GM15510 (cell line): ENCODE measurements around the gene ETFB.
A peak's percentile ranks its signal among the peaks of the same experiment; 100 is the strongest.

Source experiments
- POLR2A ChIP-seq: IDR thresholded peaks from 3 replicates; pipeline ENCODE4 v1.6.1; 2011; ENCODE audit warnings: borderline replicate concordance; ENCODE audit not compliant: insufficient read length; ENCODE audit errors: extremely low read depth

ETFB gene

DNA sequence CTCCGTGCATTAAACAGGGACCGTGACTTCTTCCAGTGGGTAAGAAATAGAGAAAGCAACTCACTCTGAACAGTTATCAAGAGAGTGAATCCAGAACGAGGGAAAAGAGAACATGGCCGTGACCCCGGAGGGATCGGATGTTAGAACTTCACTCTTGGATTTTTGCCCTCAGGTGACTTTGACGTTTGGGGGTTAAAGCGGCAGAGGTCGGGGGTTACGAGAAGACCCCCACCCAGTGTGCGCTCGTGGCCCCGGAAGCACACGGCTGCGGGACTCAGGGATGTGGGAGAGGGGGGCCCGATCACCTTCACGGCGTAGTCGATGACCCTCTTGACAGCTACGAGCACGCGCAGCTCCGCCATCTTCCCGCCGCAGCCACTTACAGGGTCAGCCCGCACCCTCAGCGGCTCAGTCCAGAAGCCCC lies at the start of gene ETFB:
Gene ETFB, minus strand, starts transcription at position 424 of the 424 bp plus-strand sequence. Its CDS starts 62 bp downstream, at position 362.
- peak; percentile 62 for TF ChIP-seq POLR2A

DNA sequence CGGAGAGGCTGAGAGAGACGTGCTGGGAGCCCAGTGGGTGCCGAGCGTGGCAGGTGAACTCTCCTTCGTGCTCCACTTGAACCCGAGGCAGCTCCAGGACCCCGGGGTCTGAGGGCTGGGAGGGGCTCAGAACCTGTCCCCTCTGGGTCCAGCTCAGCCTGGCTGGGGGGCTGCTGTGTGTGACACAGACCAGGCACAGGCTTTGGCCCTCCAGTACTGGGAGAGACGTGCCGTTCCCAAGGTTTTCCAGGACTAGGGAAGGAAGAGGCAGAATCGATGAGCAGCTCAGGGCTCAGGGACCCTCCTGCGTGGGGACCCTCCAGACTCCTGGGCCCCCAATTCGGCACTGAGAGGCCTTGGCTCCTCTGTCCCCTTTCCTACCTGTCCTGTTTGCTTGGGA lies 49.0 kb upstream of the ETFB start:
- TF ChIP-seq POLR2A, result no peak

DNA sequence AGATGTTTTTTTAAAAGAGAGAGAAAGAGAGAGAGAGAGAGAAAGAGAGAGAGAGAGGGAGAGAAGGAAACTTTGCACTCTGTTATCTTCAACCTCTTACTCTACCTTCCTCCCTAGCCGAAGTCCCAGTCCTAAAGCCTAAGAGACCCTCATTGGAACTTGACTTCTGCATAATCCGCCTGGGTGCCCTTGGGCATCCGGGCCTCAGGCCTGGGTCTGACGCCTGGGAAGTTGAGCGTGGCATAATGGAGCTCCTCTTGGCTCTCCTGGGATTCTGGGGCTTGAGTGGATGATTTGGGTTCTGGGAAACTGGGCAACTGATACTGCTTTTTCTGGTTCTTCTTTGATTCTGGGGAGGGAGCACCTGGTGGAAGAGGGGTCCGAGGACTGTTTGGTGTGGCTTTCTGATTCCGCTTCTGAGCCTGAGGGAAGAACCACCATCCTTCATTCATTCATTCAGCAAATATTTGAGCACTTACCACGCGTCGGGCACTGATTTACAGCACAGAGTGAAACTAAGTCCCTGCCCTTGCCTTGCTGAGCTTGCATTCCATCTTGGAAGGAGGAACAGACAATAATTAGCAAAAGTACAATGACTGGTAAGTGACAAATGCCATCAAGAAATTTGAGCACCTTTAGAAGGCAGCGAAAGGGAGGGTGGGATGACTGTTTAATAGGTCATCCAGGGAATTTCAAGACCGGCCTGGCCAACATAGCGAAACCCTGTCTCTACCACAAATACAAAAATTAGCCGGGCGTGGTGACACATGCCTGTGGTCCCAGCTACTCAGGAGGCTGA lies 45.0 kb upstream of the ETFB start:
- TF ChIP-seq POLR2A, result no peak

DNA sequence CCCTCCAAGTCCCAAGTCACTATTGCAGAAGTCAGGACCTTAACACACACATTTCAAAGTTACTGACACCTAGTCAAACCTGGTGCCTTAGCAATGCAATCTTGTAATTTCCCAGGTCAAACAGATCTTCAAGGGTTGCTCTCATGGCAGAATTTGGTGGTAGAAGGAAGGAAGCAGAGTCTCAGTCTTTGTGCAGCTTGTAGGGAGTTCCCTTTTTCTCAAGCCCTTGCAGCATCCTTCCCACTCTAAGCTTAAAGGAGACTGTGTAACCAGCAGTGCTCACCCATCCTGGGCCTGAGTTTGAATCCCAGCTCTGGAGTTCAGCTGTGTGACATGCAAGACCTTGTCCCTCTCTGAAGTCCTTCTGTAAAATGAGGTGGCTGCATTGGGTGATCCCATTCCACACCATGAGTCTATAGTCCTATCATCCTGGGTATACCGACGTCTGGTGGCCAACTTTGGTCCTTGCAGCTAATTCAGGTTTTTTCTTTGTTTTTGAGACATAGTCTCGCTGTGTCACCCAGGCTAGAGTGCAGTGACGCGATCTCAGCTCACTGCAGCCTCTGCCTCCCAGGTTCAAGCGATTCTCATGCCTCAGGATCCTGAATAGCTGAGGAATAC lies 41.4 kb upstream of the ETFB start:
- TF ChIP-seq POLR2A, result no peak

DNA sequence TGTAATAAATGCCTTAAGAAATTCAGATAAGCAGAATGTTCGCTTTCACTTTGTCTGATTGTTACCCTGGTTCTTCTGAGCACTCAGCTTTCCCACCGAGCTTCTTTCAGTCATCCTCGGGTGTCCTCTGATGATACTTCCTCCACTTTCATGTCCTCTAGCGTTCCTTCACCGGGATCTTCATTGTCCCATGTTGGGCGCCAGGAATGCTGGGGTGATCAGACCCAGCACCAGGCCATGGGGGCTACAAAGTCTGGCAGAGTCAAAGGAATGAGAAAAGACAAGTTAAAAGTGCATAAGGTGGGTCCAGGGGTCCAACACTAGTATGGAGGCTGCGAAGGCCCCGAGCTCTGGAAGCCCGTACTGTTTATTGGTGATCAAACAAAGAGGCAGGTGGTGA lies 35.9 kb upstream of the ETFB start:
- TF ChIP-seq POLR2A, result no peak

DNA sequence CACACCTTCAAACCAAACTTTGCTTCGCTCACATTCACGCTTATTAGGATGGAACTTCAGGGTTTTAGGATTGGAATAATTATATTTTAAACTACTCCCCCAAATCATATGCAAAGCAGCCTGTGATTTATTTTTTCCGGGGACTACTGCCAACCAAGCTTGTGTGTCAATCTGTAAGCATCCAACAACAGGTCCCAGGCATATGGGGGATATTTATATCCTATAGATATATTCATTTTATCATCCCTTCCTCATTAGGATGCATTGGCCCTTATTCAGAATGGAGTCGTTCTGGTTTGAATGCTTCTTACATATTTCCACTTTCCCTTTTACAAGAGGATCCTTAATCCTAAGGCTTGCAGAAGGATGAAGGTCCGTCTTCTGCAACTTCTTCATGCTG lies 33.0 kb upstream of the ETFB start:
- TF ChIP-seq POLR2A, result no peak

DNA sequence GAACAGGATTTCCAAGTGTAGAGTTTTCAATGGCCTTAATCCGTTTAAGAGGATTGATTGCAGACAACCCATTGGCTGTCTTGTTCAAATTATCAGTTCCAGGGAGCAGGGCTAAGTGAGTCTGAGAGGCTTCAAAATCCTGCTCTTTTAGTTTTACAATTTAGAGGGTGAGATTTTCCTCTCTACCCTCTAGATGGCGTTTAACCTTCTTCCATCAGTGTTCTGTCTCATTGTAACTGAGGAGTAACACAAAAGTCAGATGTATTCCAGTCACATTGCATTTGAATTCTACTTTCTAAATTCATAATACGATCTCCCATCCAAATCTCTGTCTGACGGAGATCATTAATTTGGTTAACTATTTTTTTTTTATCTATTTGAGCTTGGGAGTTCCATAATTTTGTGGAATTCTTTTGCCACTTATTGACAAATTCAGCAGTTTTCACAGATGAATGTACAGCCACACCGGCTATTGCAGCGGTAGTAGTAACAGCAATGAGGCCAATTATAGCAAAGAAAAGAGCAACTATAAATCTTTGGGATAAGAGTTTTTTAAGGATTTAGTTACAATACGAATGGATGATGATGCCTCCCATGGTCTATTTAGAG lies 32.0 kb upstream of the ETFB start:
- TF ChIP-seq POLR2A, result no peak

DNA sequence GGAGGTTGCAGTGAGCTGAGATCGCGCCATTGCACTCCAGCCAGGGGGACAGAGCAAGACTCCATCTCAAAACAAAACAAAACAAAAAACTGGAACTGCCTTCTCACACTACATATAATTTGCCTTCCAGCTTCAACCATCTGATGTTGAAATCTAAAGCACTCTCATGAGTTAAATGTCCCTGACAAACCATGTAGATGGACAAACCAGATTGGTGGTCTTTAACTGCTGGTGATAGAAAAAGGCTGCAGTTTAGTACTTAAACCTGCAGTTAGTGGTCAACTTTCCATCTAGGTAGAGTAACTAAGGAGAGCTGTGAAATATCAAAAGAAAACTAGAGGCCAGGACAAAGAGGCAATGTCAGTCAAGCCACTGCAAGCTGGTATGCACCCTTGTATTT lies 30.0 kb upstream of the ETFB start:
- no peak for TF ChIP-seq POLR2A

DNA sequence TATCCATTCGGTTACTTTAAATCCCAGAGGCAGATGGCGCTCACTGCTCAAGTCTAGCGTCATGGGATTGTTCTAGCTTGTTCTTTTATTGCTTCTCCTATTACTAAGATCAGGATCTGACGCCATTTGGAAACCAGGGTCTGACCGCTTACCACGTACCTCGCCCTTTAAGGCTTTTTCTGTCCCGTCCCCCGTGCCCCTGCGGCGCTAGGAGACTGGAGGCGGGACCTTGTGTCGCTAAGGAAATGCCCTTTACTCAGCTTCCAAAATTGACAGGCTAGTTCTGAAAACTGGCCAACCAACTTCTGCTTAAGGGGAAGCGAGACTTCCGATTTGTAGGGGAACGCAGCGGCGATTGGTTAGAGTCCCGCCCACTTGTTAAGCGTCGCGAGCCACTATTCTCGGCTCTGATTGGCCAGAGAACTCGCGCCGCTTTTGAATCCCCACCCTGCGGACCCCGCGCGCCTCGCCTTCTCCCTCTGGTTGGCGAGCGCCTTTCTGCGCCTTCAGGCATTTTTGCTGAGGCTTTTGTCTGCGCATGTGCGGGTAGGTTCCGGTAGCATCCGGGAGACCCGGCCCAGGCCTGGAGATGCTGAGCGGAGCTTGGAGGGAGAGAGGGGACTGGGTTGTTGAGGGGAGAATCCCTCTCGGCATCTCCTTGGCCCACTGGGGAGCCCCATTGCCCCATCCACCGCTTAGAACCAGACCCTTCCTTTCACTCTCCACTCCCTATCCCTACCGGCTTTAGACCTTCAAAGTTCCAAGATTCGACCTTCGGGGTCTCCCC lies 28.1 kb upstream of the ETFB start:
- TF ChIP-seq POLR2A, result peak; percentile 82

DNA sequence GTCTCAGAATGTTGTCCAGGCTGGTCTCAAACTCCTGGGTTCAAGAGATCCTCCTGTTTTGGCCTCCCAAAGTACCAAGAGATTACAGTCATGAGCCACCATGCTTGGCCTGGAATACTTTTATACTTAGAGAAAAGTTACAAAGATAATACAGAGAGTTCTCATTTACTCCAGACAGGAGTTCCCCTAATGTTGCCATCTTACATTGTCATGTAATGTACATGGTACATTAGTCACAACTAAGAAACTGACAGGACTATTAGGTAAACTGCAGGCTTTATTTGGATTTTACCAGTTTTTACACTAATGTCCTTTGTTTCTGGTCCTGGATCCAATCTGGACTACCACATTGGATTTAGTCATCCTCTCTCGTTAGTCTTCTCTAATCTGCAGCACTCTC lies 26.5 kb upstream of the ETFB start:
- TF ChIP-seq POLR2A, result no peak

DNA sequence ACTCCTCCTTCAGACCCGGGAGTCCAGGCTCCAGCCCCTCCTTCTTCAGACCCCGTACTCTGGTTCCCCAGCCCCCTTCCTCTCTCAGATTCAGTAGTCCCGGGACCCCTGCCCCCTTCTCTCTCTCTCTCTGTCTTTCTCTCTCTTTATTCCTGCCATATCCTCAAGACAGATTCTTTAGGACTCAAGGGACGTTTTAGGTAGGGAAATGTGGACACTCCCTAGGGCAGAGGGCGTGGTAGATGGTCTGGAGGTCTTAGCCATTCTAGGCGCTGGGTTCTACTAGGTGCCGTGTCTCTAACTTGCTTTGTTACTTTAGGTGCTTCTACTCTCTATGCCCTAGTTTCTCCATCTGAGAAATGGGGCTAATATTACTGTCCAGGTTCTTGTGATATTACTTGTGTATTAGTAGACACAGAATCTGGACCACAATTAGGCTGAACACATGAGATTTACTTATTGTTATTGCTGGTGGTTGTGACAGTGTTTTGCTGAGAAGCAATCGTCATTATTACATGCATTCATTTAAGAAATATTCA lies 25.0 kb upstream of the ETFB start:
- no peak for TF ChIP-seq POLR2A

DNA sequence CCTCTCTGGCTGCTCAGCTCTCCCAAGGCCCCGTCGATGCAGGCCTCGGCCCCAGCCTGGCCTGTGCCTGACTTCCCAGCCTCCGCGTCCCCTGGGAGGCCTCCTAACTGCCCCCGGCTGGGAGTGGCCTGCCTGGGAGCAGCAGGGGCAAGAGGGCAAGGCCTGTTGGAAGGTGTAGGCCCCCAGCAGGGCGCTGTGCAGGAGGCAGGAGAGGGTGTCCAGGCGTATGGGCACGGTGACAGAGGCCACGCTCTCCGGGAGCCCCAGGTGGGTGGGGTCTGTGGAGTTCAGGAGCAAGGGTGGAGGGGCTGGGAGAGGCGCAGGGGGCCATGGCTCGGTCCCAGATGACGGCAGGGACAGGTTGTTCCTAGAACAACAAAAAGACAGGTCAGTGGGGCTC lies 23.0 kb upstream of the ETFB start:
- no peak for TF ChIP-seq POLR2A

DNA sequence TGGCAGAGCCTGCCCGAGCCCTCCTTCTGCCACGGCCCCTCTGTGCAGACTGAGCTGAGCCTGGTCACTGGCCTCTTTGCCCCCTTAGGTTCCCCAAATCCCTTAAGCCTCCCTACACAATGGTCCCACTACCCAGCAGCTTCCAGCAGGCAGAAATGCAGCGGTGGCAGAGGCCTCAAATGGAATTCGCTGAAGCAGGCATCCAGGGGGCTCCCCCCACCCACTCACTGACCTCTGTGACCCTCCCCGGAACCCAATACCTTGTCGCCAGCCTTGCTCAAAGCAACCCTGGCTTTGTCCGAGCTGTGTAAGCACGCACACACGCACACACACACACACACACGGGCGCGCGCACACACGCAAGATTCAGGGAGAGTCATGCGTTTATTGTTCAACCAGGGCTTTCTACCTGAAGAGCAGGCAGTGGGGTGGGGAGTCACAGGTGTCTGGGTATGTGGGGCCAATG lies 21.8 kb upstream of the ETFB start, which contains the start of gene LIM2:
Gene LIM2, minus strand, starts transcription at position 51 of the 466 bp plus-strand sequence. CDS start 531 bp downstream, outside the sequence.
- TF ChIP-seq POLR2A, result no peak

DNA sequence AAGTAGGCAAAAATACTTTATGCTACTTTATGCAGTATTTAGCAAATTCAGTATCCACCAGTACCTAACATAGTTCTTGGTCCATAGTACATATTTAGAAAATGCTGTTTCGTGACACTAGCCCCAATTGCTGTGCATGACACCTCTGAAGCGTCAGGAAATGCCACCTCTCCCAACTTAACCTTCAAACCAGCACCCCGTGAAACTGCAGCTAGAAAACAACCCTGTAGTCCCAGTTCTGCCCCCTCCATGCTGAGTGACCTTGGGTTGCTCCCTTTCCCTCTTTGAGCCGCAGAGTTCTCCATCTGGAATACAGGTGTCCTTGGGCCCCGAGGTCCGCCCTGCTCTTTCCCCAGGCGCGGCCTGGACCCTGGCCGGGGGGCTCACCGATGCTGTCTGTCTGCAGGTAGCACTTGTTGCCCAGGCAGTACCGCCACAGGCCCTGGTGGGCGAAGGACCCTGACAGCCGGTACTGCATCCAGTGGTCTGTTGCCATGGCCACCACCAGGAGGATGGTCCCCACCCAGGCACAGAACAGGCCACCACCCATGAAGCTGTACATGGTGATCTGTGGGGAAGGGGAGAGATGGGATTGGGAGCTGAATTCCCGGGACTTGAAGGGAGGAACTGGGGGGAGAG lies 20.8 kb upstream of the ETFB start:
- TF ChIP-seq POLR2A, result no peak
